Activated CD4-positive, alpha-beta T cell treated with anti-CD3 and anti-CD28 coated beads, Interleukin-10, Interleukin-2, amounts not matched to agents 100 ng/mL and 50 ng/mL, durations not matched to agents 16 hours and 8 hours (primary cell): ENCODE results near the gene RACGAP1.
"Not testable (repeated sequence)": the region's sequence is repeated elsewhere in the genome, so short reads cannot be mapped to it uniquely, and the experiment has no call there.

ENCODE experiments used
- DNase-seq: peaks from one replicate; pipeline ENCODE4 v3.0.0-alpha.2; 2020

Gene RACGAP1

GRCh38 chr12:50055831-50056638 lies 30.7 kb upstream of the RACGAP1 start:
- peak; percentile 68 for DNase-seq

DNA sequence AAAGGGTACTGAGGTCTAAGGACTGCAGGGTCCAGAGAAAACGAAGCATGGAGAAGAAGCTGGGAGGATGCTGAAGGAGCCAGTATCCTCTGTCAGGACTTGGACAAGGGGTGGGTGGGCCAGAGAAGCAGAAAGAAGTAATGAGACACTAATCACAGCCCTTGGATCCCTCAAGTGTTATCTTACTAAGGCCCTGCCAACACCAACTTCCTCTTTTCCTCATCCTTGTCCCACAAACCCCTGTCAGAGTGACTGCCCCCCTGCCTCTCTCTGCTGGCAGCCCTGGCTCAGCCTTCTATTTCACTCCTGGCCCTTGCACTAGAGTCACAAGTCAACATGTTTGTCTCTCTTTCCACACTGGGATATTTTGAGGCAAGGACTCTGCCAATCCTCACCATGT lies 28.3 kb upstream of the RACGAP1 start:
- DNase-seq: no peak

DNA sequence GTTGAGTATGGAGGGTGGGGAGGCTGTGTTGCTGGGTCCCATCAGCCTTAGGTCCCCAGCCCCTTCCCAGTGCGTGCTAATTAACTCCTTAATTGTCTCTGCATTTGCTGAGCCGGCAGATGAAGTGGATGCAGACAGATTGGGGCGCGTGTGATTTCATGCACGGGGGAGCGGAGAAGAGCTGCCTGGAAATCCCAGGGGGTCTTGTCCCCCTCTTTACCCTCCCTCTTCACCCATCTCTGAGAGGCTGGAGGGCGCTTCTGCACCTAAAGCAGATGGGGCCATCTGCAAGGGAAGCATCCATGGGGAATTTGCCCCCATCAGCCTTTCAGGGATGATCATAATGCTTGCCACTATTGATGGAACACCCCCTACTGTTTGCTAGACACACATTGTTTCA lies 27.7 kb upstream of the RACGAP1 start:
- DNase-seq: no peak

DNA sequence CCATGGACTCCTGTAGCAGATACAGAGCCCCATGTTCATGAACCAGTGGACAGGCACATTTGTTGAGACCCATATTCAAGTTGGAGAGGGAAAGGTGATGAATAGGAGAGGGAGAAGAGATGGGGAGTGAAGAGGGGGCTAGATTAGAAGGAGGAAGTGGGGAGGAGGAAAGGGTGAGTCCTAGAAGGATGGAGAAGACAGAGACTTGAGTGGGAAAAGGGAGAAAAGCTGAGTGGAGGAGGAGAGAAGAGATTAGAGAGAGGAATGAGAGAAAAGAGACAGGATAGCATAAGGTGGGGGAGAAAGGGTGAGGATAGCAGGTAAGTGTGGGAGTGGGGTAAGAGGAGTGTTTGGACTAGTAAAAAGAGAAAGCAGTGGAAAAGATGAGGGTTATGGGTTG lies 27.2 kb upstream of the RACGAP1 start:
- DNase-seq: no peak

DNA sequence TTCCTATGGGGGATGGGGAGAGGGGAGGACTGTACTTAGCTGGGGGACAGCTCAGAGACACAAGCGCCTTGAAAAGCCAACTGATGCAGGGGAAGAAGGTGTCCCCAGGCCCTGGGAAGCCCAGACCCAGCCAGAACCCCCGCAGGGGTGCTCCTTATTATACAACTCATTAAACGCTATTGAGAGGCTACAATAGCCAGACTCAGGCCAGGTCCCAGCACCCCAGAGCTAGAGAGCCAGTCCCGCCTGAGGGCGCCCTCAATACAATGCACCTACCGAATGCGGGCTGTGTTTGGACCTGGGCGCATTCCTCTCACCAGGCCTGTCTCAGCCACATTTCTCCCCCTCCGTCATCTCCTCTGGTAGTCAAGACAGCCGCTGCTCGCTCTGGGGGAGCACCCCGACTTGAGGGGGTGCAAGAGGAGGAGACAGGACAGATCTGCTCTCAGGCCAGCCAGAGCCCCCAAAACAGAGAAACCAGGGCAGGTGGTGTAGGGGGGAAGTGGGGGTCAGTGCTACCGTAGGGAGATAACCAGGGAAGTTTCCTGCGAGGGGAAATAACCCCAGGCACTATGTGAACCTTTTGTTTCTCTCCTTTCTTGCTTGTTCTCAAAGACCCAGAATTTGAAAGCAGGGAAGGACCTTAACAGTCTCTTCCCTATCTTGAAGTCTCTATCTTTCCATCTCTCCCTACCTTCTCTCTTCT lies 26.0 kb upstream of the RACGAP1 start:
- no peak for DNase-seq

- DNase-seq: no peak
These were observed 25.3 kb upstream of the RACGAP1 start for GRCh38 chr12:50050410-50051098.

DNA sequence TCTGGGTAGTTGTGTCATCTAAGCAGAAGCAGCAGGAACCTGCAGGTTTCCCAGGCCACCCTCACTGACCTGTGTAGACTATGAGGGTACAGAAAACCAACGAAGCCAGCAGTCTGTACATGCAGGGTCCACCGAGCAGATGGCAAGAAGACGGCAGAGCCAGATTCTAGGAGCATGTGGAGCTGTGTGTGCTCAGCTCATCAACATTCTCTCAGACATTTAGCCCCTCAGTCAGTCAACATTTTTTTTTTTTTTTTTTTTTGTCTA lies 24.8 kb upstream of the RACGAP1 start:
- DNase-seq: no peak

DNA sequence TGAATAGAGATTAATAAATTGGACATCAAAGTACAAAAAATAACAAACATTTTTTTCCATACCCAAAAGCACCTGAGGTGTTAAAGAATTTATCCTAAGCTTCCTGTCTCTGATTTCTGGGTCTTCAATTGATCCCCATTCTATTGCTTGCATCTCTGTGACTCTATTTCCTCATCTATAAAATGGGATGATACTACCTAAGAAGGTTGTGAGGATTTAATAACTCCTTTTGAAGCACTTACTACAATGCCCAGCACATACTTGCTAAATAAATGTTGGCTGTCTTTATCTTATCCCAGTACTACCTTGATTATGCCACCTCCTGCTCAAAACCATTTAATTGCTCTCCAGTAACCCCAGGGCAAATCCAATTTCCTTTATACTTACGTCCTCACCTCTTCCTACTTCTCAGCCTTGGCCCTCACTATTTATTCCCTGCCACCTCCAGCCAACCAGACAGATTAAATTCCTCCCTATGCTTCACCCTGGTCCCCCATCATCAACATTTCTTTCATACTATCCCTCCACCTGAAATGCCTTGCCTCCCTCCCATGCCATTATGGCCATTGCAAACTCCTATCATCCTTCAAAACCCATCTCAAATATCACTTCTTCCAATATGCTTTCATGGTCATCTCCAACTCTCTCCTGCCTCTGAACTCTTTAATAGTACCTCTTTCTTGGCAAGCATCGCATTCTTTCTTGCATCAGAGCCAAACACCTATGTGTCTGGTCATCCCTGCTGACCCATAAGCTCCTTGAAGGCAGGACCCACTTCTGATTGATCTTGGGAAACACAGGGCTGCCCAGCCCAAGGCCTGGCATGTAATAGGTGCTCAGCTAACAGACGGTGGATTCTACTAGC lies 24.2 kb upstream of the RACGAP1 start:
- no peak for DNase-seq

DNA sequence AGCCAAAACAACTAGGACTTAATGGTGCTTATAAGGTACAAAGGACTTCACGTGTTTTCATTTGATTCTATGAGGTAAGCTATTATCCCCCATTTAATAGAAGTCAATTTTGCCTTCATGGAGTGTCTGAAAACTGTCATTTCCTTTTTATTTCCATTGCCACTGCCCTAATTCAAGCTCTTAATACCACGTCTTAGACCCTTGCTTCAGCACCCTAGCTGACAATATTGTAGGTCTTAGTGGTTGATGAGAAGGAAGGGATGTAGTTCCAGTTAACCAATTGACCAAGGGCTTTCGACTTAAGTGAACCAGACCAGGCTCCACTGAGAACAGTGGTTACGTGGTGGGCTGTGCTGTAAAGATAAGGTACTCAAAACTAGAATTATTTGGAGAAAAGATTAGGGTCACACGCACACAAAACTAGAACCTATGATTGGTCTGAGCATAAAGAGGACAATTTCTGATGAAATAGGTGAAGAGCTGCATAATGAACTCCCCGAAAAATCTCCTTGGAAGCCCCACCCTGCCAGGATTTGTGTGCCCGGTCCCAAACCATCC lies 22.5 kb upstream of the RACGAP1 start:
- no peak for DNase-seq

GRCh38 chr12:50043854-50044253 lies 18.6 kb upstream of the RACGAP1 start:
- no peak for DNase-seq

- DNase-seq: no peak
These were observed 18.0 kb upstream of the RACGAP1 start for GRCh38 chr12:50043308-50043707.

DNA sequence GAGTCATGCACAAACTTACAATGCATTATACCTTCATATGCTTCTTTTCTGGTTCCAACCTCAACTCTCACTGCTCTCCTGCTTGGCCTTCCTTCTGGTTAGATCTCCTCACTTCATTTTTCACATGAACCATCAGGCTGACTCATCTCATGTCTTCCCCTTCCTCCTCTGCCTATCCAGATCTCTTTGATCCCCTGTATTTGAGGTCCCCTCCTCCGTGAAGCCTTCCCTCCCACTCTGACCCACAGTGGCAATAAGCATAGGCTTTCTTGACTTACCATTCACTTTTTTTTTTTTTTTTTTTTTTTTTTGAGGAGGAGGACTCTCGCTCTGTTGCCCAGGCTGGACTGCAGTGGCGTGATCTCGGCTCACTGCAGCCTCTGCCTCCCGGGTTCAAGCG lies 17.4 kb upstream of the RACGAP1 start:
- DNase-seq: no peak

DNA sequence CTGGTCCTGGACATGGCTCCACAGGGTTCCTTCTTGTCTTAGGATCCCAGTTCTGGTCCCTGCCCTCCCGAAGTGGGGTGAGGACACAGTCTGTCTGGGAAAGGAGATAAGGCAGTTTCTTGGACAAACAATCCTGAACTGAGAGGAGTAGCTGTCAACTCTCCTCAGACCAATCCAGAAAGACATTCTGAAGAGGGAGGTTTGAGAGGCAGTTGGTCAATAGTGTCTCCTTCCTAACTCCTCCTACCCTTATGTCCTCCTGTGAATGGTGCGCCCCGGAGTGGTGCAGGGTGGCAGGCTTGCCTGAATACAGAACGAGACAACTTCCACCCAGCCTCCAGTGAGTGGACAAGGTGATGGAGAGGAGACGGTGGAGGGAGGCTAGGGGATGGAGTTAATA lies 16.7 kb upstream of the RACGAP1 start:
- DNase-seq: no peak

GRCh38 chr12:50041062-50041860 lies 16.0 kb upstream of the RACGAP1 start:
- DNase-seq: no peak

- no peak for DNase-seq
These were observed 15.4 kb upstream of the RACGAP1 start for GRCh38 chr12:50040657-50041056.

GRCh38 chr12:50039151-50039835 lies 14.0 kb upstream of the RACGAP1 start:
- DNase-seq: peak; percentile 87

DNA sequence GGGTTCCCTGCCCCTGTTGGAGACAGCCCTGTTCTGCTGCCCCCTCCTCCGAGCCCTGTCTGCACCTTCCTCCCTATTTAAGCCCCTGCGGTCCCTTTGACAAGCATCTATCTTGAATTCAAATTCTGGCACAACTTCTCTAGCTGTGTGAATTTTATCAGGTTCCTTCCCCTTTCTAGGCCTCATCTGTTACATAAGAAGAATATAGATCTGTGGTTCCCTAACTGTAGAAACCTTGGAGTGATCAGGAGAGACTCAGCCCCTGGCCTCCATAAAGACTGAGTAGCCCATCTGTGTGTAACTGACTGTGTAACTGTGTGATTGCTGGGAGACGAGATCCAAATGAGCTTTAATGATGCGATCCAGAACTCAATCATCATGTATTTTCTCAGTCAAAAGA lies 13.0 kb upstream of the RACGAP1 start:
- DNase-seq: no peak

DNA sequence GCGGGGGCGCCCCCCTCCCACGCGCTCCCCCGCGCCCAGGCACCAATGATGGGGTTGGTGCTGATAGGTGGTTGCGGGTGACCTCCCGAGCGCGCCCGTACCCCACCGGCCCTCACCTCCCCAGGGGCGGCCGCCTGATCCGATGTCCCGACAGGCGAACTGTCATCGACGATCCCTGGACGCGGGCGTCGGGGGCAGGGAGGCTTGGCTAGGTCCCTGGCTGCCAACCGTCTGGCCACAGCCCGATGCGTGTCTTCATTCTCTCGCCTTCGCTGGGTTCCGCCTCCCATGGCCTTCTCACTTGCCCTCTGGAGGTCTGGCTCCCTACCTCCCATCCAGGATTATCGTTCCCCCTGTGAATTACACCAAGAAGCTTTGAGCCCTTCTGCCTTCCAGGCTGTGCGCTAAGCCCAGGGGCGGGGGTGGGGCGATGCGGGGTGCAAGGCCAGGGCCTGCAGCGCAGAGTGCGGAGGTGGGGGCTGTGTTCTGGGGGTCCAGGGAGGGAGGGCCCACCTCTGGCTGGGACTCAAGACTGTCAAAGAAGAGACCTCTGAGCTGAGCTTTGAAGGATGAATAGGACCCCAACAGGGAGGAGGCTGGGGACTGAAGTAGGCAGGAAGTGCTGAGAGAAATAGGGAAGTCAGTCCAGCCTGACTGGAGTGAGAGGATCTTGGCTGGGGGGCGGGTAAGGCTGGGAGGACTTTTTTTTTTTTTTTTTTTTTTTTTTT lies 7.7 kb upstream of the RACGAP1 start:
- DNase-seq: no peak

GRCh38 chr12:50032515-50032853 lies 7.2 kb upstream of the RACGAP1 start:
- no peak for DNase-seq

DNA sequence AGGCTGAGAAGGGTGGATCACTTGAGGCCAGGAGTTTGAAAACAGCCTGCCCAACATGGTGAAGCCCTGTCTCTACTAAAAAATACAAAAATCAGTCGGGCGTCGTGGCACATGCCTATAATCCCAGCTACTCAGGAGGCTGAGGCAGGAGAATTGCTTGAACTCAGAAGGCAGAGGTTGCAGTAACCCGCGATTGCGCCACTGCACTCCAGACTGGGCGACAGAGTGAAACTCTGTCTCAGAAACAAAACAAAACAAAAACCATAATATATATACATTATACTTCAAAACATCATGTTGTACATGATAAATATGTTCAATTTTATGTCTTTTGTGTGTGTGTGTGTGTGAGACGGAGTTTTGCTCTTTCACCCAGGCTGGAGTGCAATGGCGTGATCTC lies 5.2 kb upstream of the RACGAP1 start:
- DNase-seq: not testable (repeated sequence)

GRCh38 chr12:50026691-50027090 lies 1.4 kb upstream of the RACGAP1 start:
- no peak for DNase-seq
